SK-N-SH treated with all-trans-retinoic acid at 6 μM for 48 hours (cell line): ENCODE results near the gene MDH1B.

Source experiments
- BACH2 ChIP-seq: fragments of 250-450 bp; sonication (Bioruptor Pico); IDR thresholded peaks from 2 replicates; pipeline ENCODE4 v1.9.0; 2021; ENCODE audit warnings: mild to moderate bottlenecking, borderline replicate concordance
- ESRRG ChIP-seq: fragments of 250-450 bp; sonication (Bioruptor Pico); IDR thresholded peaks from 2 replicates; pipeline ENCODE4 v1.6.1; 2021; ENCODE audit warnings: mild to moderate bottlenecking
- OSR1 ChIP-seq: fragments of 250-450 bp; sonication (Bioruptor Pico); IDR thresholded peaks from 2 replicates; pipeline ENCODE4 v1.8.0; 2022; ENCODE audit warnings: moderate library complexity, mild to moderate bottlenecking, inconsistent platforms
- PATZ1 ChIP-seq: fragments of 250-450 bp; sonication (Bioruptor Pico); IDR thresholded peaks from 2 replicates; pipeline ENCODE4 v1.8.0; 2020; ENCODE audit warnings: mild to moderate bottlenecking, moderate library complexity, borderline replicate concordance
- TSHZ2 ChIP-seq: fragments of 250-450 bp; sonication (Bioruptor Pico); IDR thresholded peaks from 2 replicates; pipeline ENCODE4 v1.5.0; 2020; ENCODE audit warnings: mild to moderate bottlenecking, moderate library complexity
- ZFP3 ChIP-seq: fragments of 250-450 bp; sonication (Bioruptor Pico); IDR thresholded peaks from 2 replicates; pipeline ENCODE4 v1.5.0; 2020; ENCODE audit warnings: mild to moderate bottlenecking, moderate library complexity
- TF ChIP-seq, protein P1 (sequence below): fragments of 250-450 bp; sonication (Bioruptor Pico); IDR thresholded peaks from 2 replicates; pipeline ENCODE4 v1.5.1; 2020; ENCODE audit warnings: low read depth, mild to moderate bottlenecking, moderate library complexity

- TF ChIP-seq OSR1 (CRISPR knock-in tag) = no peak
- TF ChIP-seq TSHZ2 (CRISPR knock-in tag) = peak; percentile 74; the same call in 1 of the 2 replicates
- TF ChIP-seq PATZ1 = no peak
- TF ChIP-seq ESRRG = no peak
- no peak for TF ChIP-seq BACH2 (CRISPR knock-in tag)
- TF ChIP-seq ZFP3 (CRISPR knock-in tag) = no peak
- TF ChIP-seq, protein P1, sequence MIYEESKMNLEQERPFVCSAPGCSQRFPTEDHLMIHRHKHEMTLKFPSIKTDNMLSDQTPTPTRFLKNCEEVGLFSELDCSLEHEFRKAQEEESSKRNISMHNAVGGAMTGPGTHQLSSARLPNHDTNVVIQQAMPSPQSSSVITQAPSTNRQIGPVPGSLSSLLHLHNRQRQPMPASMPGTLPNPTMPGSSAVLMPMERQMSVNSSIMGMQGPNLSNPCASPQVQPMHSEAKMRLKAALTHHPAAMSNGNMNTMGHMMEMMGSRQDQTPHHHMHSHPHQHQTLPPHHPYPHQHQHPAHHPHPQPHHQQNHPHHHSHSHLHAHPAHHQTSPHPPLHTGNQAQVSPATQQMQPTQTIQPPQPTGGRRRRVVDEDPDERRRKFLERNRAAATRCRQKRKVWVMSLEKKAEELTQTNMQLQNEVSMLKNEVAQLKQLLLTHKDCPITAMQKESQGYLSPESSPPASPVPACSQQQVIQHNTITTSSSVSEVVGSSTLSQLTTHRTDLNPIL (CRISPR knock-in tag) = no peak
Observed at GRCh38 chr2:206716623-206717022, 48.5 kb downstream of the MDH1B start.
